ENCODE data around the gene SKOR1. TPM values are rescaled to one million over a fixed set of nuclear protein-coding genes. Genes with fewer than 3 reads are reported as not detected.

SKOR1 gene
- total and polyA plus RNA-seq, 2 of the 8 experiments (the other 6 are each of a cell fraction or from before 2014, with no cell fraction given), result 0.03 to 0.11 TPM

- H2BK120ac ChIP-seq (replicated peaks; ENCODE audit: low read depth, low read length), result no peak overlapping the region
- no peak for TF ChIP-seq E2F6 (IDR thresholded peaks at IDR 0.05)
- no peak for TF ChIP-seq BCL11A (IDR thresholded peaks at IDR 0.05; ENCODE audit: low read depth in 2 of 2, low read length in 2 of 2)
- no peak for TF ChIP-seq FOSL1 (IDR thresholded peaks at IDR 0.05; ENCODE audit: insufficient read depth, low read depth, low read length)
- TF ChIP-seq CHD1 (IDR thresholded peaks at IDR 0.05; ENCODE audit: low read depth, low read length), result no peak
- no peak overlapping the region for H2BK5ac ChIP-seq (ENCODE audit: low read depth, low read length)
- H3K79me1 ChIP-seq (ENCODE audit: low read depth, low read length), result no peaks in the 10 kb centered on the region
- H3K4me2 ChIP-seq (ENCODE audit: insufficient read depth in 1 of 2, low read depth in 2 of 2, low read length in 2 of 2), result peak overlapping the region in 1 of 2 experiments; percentile 11; a peak in 1 of 4 replicates
- H3K4ac ChIP-seq (replicated peaks; ENCODE audit: insufficient read length, low read depth, low read length), result no peak overlapping the region
- DNase-seq (ENCODE audit: low read depth in 1 of 2, low spot score in 2 of 2), result no peak
- 54% methylated on average over 4 of the region's 4 CpGs; no CpG with 5 or more reads in 1 of the 2 experiments for WGBS, 2 experiments (ENCODE audit: extremely low coverage in 1 of 2, insufficient coverage in 1 of 2, insufficient read length in 1 of 2, insufficient replicate concordance in 2 of 2, low coverage in 1 of 2, low lambda C conversion rate in 2 of 2, missing lambda C conversion rate in 1 of 2)
- no peak overlapping the region for H3K14ac ChIP-seq (ENCODE audit: insufficient read length)
- H2BK15ac ChIP-seq (ENCODE audit: low read length), result no peak overlapping the region
- H3K4me3 ChIP-seq (ENCODE audit: extremely low read depth in 1 of 4, insufficient read depth in 2 of 4, low read depth in 3 of 4, low read length in 4 of 4), result no peak overlapping the region
- H2BK12ac ChIP-seq (ENCODE audit: low read depth, low read length), result no peak overlapping the region
- POLR2A ChIA-PET (ENCODE audit: partially characterized antibody), result no interaction called here
- CTCF ChIA-PET (ENCODE audit: partially characterized antibody), result no interaction called here
- H3K36me3 ChIP-seq (ENCODE audit: control insufficient read depth in 2 of 4, insufficient read depth in 4 of 4, low read length in 3 of 4), result no peaks in the 10 kb centered on the region
- H3K56ac ChIP-seq (replicated peaks; ENCODE audit: insufficient read length, low read depth, low read length), result no peak overlapping the region
- no peak overlapping the region for H4K8ac ChIP-seq (ENCODE audit: extremely low read depth, insufficient read depth, low read length)
- H3K18ac ChIP-seq (ENCODE audit: extremely low read depth, low read length), result no peak overlapping the region
- H4K91ac ChIP-seq (replicated peaks; ENCODE audit: insufficient read length, low read length), result no peak overlapping the region
- no peaks in the 10 kb centered on the region for H4K20me1 ChIP-seq (replicated peaks in 1 of 2; ENCODE audit: control insufficient read depth in 1 of 2, insufficient read depth in 2 of 2, low read length in 2 of 2)
- no peak overlapping the region for H4K5ac ChIP-seq (ENCODE audit: insufficient read length, low read depth, low read length)
- H3K23ac ChIP-seq (ENCODE audit: insufficient read length), result no peak overlapping the region
- H2BK20ac ChIP-seq (ENCODE audit: low read length), result no peak overlapping the region
- H3K9ac ChIP-seq (replicated peaks in 1 of 4; ENCODE audit: extremely low read depth in 1 of 4, low read depth in 3 of 4, low read length in 3 of 4), result peak overlapping the region in 1 of 4 experiments; percentile 38; a peak in 1 of 7 replicates
- peaks cover 0 to 15% (median 5%) of the 10 kb centered on the region in 4 experiments; a peak in 5 of 7 replicates for H3K4me1 ChIP-seq (replicated peaks in 1 of 4; ENCODE audit: control insufficient read depth in 3 of 4, insufficient read depth in 4 of 4, low read length in 3 of 4)
- no peak overlapping the region for H3K27ac ChIP-seq (ENCODE audit: low read depth, low read length)
- peaks cover 0 to 4% (median 0%) of the 10 kb centered on the region in 4 experiments; a peak in 2 of 7 replicates for H3K27me3 ChIP-seq (replicated peaks in 1 of 4; ENCODE audit: control insufficient read depth in 3 of 4, extremely low read depth in 1 of 4, insufficient read depth in 3 of 4, low read length in 3 of 4)
- FAIRE-seq, result no peak
- H2AFZ ChIP-seq (ENCODE audit: low read length), result no peak overlapping the region
- H2AK5ac ChIP-seq (ENCODE audit: low read depth, low read length), result no peak overlapping the region
- no peaks in the 10 kb centered on the region for H3K79me2 ChIP-seq (ENCODE audit: control insufficient read depth in 1 of 2, insufficient read depth in 2 of 2, low read length in 2 of 2)
- no peaks in the 10 kb centered on the region; the same call in 1 of the 2 replicates for H3K23me2 ChIP-seq (ENCODE audit: low read depth, low read length)
- H3K9me3 ChIP-seq (ENCODE audit: insufficient read depth in 2 of 2, low read depth in 1 of 2, low read length in 1 of 2), result no peaks in the 10 kb centered on the region
These were observed 40.5 kb downstream of the SKOR1 start for GRCh38 chr15:67865766-67866165.
